ENCODE results near the gene THPO.
A peak's percentile ranks its signal among the peaks of the same experiment; 100 is the strongest.

The THPO gene

DNA sequence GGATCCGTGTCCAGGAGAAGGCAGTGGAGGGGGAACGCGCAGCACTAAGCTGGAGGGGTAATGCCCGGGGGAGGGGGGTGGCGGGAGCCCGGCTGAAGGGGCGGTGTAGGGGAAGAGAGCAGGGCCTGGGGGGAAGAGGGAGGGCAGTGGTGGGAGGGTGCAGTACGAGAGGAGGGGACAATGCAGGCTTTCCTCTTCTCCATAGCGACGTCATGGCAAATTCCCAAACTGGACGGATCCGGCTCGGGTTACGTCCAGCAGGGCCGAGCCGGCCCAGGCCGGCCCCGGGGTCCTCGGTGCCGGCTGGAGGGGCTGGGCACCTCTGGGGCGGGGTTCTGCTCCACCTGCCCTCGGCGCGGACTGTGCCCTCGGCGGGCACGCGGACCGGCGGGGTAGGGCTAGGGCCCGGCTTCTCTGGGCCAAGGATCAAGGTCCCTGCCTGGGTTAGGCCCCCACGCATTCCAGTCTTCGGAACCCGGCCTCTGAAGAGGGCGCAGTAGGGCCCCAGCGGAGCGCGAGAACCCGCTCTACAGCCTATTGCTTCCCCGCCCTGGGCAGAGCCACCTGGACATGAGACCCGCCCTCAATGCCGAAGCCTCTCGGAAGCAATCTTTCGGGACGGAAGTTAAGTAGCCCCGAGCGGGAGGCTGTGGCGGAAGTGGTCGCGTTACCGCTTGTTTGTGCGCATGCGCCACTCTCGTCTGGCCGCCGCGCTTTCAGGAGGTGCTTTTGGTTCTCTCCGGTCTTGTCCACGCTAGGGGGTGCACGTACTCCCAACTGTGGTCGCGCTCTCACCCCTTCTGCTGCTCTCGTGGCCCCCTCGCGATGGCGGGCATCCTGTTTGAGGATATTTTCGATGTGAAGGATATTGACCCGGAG is 15.1 kb downstream of the THPO start:
- H3K4me3 ChIP-seq (ENCODE audit: low read depth, low read length): peak overlapping the region; percentile 67
- TF ChIP-seq, protein P1, sequence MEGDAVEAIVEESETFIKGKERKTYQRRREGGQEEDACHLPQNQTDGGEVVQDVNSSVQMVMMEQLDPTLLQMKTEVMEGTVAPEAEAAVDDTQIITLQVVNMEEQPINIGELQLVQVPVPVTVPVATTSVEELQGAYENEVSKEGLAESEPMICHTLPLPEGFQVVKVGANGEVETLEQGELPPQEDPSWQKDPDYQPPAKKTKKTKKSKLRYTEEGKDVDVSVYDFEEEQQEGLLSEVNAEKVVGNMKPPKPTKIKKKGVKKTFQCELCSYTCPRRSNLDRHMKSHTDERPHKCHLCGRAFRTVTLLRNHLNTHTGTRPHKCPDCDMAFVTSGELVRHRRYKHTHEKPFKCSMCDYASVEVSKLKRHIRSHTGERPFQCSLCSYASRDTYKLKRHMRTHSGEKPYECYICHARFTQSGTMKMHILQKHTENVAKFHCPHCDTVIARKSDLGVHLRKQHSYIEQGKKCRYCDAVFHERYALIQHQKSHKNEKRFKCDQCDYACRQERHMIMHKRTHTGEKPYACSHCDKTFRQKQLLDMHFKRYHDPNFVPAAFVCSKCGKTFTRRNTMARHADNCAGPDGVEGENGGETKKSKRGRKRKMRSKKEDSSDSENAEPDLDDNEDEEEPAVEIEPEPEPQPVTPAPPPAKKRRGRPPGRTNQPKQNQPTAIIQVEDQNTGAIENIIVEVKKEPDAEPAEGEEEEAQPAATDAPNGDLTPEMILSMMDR (IDR thresholded peaks at IDR 0.05; ENCODE audit: low read depth, low read length): peak; percentile 34

DNA sequence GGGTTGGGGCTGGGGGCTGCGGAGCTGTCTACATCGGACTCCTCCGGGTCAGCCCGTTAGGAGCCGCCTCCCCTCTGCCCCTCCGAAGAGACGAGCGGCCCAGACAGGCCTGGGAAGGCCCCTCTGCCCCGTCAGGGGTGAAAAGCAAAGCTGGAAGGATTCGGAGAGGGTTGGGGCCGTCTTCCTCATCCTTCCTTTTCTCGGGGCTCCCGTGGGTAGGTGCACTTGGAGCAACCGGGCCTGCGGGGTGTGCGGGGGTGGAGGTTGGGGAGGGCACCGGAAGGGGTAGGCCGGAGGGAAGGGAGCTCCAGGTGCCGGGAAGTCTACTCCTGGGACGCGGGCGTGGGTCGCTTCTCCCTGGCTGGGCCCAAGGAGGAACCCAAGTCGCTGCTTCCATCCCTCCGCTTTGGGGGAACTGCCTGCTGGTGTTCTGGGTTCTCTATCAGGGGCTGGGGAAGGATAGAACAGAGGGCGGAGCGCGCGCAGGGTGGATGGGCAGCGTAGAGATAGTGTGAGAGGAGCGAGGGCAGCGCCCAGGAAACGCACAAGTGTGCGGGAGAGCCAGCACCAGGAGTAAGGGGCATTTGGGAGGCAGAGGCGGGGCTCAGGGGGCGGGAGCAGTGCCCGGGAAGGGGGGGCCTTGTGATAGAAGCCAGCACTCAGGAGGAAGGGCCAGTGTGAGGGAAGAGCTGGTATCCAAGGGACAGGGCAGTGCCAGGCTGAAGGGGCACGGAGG is 15.9 kb downstream of the THPO start:
- TF ChIP-seq, protein P1 (IDR thresholded peaks at IDR 0.05; ENCODE audit: low read depth, low read length): no peak
- H3K4me3 ChIP-seq (ENCODE audit: low read depth, low read length): peak overlapping the region; percentile 67

DNA sequence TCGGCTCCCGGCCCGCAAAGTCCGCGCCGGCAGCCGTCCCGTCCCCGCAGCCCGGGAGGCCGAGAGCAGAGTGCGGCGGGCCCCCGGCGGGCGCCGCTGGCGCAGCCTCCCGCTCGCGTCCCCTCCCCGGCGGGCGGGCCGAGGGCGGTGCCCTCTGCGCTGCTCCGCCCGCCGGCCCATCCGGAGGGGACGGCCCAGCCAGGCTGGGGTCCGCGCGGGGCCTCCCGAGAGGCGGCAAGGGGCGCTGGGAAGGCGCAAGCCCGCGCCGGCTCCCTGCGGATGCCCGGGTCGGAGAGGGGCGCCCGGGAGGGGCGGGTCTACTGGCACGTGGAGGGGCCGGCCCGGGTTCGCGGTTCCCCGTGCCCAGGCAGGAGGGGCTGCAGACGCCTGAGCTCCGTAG is 16.5 kb downstream of the THPO start, which contains the start of the genes CLCN2 and POLR2H:
Gene CLCN2 (minus strand): TSS at position 74 of the 400 bp plus-strand sequence. CDS start 126 bp downstream, outside the sequence.
Gene POLR2H (plus strand): TSS at position 179 of the 400 bp plus-strand sequence. CDS start 1,783 bp downstream, outside the sequence.
- peak within 1 kb of the TSS; percentile 67 for H3K4me3 ChIP-seq (ENCODE audit: low read depth, low read length)
- TF ChIP-seq, protein P1 (IDR thresholded peaks at IDR 0.05; ENCODE audit: low read depth, low read length): no peak

DNA sequence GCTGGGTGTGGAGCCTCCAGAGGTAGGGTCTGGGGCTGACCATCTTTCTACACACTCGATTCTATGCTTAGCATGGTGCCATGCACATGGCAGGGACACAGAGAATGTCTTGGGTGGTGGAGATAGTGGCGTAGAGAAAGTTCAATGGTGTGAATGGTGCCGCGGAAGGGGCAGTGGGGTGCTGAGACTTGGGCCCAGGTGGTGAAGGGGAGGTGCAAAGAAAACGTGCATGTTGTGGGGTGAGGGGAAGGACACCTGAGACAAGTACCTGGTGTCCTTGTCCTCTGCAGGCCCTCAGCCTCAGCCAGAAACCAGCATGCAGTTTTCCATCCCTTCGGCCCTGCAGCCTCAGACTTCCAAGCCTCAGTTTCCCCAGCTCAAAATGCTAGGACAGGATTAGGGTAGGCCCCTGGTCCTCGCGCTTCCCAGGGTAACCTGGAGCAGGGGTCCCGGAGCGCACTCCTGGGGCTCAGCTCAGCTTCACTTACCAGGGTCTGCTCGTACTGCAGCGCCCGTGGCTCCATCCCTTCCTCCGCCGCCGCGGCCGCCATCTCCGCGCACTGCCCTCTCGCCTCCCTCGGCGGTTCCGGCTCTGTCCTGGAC is 17.0 kb downstream of the THPO start:
- peak overlapping the region; percentile 67 for H3K4me3 ChIP-seq (ENCODE audit: low read depth, low read length)
- TF ChIP-seq, protein P1 (IDR thresholded peaks at IDR 0.05; ENCODE audit: low read depth, low read length): no peak

DNA sequence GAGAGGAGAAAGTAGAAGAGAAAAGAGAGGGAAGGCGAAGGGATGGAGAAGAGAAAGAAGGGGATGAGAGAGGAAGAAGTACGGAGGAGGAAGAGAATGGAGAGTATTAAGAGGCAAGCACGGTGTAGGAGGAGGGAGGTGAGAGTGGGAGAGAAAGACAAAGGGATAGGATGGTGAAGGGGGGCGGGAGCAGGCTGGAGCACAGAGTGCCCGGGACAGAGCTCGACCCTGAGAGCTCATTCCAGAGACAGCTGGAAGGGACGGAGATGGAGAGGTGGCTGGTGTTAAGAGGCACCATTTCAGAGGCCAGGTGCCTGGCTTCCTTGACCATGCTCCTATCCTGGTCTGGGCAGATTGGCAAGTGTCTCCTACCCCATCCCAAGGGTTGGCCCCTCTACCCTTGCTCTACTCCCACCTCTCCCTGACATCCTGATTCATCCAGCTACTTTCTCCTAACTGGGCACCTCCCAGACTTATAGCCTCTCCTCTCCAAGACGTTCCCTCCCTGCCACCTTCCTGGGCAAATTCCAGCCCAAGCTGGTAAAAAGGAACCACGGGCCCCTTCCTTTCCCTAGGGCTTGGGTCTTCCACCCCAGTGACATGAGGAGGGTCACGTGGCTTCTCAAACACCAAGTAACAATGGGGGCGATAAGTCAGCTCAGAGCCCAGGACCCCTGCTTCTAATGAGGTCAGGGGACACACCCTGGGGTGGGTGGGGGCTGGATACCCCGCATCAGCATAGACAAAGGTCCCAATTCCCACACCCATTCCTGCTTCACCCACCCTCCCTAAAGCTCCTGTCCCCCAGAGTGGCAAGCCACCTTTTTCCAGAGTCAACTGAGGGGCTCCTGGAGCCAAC is 17.7 kb downstream of the THPO start:
- peak overlapping the region; percentile 67 for H3K4me3 ChIP-seq (ENCODE audit: low read depth, low read length)
- TF ChIP-seq, protein P1 (IDR thresholded peaks at IDR 0.05; ENCODE audit: low read depth, low read length): no peak

DNA sequence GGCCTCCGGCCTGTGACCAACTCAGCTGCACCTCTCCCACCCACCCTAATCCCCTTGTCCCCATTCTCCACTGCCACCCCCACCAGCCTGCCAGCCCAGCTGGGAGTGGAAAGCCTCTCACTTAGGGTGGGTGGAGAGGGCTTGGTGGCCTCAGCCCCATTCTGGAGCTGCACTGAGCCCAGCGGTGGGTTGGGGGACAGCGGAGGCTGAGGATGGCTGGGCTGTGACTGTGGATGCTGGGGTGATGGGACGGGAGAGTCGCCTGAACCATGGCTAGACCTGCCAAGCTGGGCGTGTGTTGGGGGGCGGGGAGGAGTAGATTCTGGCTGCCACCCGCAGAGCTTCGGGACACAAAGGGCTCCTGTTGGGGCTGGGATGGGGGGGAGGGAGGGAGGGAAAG is 18.4 kb downstream of the THPO start:
- no peak overlapping the region for H3K4me3 ChIP-seq (ENCODE audit: low read depth, low read length)
- TF ChIP-seq, protein P1 (IDR thresholded peaks at IDR 0.05; ENCODE audit: low read depth, low read length): no peak
